ENCODE measurements around the gene ANXA8. TPM values are rescaled to one million over a fixed set of nuclear protein-coding genes. Genes with fewer than 3 reads are reported as not detected.

Gene ANXA8
- total RNA-seq, 1 donor from 2014 or later = not detected

DNA sequence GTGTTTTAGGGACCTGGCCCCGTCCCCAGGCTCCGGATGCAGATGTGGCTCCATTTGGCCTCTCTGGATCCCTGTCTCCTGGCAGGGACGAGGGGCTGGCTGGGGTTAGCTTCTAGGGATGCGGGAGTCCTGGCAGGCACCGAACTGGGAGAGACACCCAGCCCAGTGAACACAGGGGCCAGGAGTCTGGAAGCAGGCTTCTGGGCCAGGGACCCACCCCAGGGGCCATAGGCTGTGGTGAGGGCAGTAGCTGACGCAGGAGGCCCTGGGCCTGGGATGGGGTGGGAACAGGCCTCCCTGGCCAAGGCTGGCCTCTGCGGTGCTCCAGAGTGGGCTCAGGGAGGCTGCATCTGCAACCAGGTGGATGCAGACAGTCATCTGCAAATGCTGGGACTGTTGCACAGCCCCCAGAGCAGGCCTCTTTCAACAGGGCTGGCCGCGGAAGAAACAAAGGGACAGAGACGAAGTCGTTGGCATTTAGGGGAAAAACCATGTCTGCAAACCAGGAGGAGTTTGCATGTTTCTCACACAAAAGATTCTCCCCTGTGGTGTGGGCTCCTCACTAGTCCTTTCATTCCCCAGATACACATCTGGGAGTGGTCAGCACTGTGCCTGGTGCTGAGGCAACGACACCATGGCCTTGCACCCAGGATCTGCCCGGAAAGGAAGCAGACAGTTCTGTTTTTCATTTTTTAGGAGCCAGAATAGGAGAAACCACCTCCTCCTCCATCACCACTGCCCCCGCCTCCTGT, 63.4 kb downstream of the ANXA8 start:
- DNase-seq = no peak
- Mint-ChIP-seq H3K36me3 (ENCODE audit: unreplicated experiment) (no peaks in the 10 kb centered on the region), H3K9me3 (ENCODE audit: unreplicated experiment) (no peaks in the 10 kb centered on the region), H3K27ac (ENCODE audit: unreplicated experiment) (no peak overlapping the region), H3K4me3 (ENCODE audit: unreplicated experiment) (no peak overlapping the region), H3K27me3 (ENCODE audit: unreplicated experiment) (no peaks in the 10 kb centered on the region), H3K4me1 (ENCODE audit: low read depth, unreplicated experiment) (no peaks in the 10 kb centered on the region)
- TF ChIP-seq, protein P1, sequence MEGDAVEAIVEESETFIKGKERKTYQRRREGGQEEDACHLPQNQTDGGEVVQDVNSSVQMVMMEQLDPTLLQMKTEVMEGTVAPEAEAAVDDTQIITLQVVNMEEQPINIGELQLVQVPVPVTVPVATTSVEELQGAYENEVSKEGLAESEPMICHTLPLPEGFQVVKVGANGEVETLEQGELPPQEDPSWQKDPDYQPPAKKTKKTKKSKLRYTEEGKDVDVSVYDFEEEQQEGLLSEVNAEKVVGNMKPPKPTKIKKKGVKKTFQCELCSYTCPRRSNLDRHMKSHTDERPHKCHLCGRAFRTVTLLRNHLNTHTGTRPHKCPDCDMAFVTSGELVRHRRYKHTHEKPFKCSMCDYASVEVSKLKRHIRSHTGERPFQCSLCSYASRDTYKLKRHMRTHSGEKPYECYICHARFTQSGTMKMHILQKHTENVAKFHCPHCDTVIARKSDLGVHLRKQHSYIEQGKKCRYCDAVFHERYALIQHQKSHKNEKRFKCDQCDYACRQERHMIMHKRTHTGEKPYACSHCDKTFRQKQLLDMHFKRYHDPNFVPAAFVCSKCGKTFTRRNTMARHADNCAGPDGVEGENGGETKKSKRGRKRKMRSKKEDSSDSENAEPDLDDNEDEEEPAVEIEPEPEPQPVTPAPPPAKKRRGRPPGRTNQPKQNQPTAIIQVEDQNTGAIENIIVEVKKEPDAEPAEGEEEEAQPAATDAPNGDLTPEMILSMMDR (IDR thresholded peaks at IDR 0.05; ENCODE audit: partially characterized antibody, unreplicated experiment) = no peak

DNA sequence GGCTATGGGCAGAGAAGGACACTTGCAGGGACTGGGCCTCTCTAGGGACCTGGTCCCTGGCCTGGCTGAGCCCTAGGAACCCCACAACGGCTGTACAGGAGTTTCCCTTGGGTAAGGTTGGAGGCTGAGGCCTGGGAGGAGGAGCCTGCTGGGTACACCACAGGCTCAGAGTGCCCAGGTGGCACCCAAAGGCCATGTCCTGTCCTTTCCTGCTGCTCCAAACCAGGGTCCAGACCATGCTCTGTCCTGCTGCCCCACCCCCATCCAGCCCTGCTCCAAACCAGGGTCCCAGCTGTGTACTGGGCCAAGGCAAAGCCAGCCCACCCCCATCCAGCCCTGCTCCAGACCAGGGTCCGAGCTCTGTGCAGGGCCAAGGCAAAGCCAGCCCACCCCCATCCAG, 64.5 kb downstream of the ANXA8 start:
- H3K4me1 Mint-ChIP-seq (ENCODE audit: low read depth, unreplicated experiment) = no peaks in the 10 kb centered on the region
- no peak overlapping the region for H3K27ac Mint-ChIP-seq (ENCODE audit: unreplicated experiment)
- TF ChIP-seq, protein P1 (IDR thresholded peaks at IDR 0.05; ENCODE audit: partially characterized antibody, unreplicated experiment) = no peak
- H3K27me3 Mint-ChIP-seq (ENCODE audit: unreplicated experiment) = no peaks in the 10 kb centered on the region
- DNase-seq = no peak
- no peak overlapping the region for H3K4me3 Mint-ChIP-seq (ENCODE audit: unreplicated experiment)
- no peaks in the 10 kb centered on the region for H3K36me3 Mint-ChIP-seq (ENCODE audit: unreplicated experiment)
- H3K9me3 Mint-ChIP-seq (ENCODE audit: unreplicated experiment) = no peaks in the 10 kb centered on the region

DNA sequence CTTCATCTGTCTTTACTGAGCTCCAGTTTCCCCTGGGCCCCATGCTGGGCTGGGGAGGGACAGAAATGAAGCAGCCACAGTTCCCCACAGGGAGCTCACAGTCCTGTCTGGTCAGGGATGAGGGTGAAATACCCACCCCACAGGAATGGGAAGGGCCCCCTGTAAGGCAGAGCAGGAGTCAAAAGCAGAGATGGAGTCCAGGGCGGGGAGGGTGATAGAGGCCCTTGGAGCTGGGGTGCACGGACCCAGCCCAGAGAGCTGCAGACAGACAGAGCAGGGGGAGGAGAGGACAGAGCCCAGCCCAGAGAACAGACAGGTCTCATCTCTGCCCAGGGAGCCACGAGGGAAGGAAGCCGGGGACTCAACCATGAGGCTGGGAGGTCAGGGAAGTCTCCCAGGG, 64.9 kb downstream of the ANXA8 start:
- TF ChIP-seq, protein P1 (IDR thresholded peaks at IDR 0.05; ENCODE audit: partially characterized antibody, unreplicated experiment) = no peak
- no peak for DNase-seq
- Mint-ChIP-seq H3K4me3 (ENCODE audit: unreplicated experiment) (no peak overlapping the region), H3K27me3 (ENCODE audit: unreplicated experiment) (no peaks in the 10 kb centered on the region), H3K4me1 (ENCODE audit: low read depth, unreplicated experiment) (no peaks in the 10 kb centered on the region), H3K36me3 (ENCODE audit: unreplicated experiment) (no peaks in the 10 kb centered on the region), H3K9me3 (ENCODE audit: unreplicated experiment) (no peaks in the 10 kb centered on the region), H3K27ac (ENCODE audit: unreplicated experiment) (no peak overlapping the region)

DNA sequence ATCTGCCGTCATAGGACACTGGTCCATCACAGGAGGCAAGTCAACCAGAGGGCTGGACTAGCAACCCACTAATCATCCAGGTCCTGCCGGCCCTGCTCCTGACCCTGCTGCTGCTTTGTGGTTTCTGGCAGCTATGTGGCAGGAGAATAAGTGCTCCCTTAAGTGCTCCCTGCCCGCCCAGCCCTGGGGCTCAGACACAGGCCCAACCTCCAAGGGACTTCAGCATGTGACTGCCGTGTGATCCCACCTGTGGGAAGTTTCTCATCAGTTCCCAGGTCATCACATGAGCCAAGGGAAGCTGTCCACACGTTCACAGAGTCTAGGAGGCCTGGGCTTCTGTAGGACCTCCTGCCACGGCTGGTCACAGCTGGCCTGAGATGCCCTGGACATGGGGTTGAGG, 65.6 kb downstream of the ANXA8 start:
- no peak for DNase-seq
- Mint-ChIP-seq H3K27ac (ENCODE audit: unreplicated experiment) (no peak overlapping the region), H3K4me3 (ENCODE audit: unreplicated experiment) (no peak overlapping the region), H3K36me3 (ENCODE audit: unreplicated experiment) (no peaks in the 10 kb centered on the region), H3K9me3 (ENCODE audit: unreplicated experiment) (no peaks in the 10 kb centered on the region), H3K27me3 (ENCODE audit: unreplicated experiment) (no peaks in the 10 kb centered on the region), H3K4me1 (ENCODE audit: low read depth, unreplicated experiment) (no peaks in the 10 kb centered on the region)
- TF ChIP-seq, protein P1 (IDR thresholded peaks at IDR 0.05; ENCODE audit: partially characterized antibody, unreplicated experiment) = no peak

Other genes with a start within 250 kb of the ANXA8 start
- gene GDF10, start 183.9 kb downstream of the ANXA8 start, total RNA-seq (ENCODE audit: unreplicated experiment) = not detected
- not detected for gene GDF2, start 161.7 kb downstream of the ANXA8 start, total RNA-seq (ENCODE audit: unreplicated experiment)
- not detected for gene RBP3, start 135.8 kb downstream of the ANXA8 start, total RNA-seq (ENCODE audit: unreplicated experiment)
- gene ZNF488, start 99.8 kb downstream of the ANXA8 start, total RNA-seq (ENCODE audit: unreplicated experiment) = 3.3 TPM
- not detected for gene FAM25G, start 7.6 kb upstream of the ANXA8 start, total RNA-seq (ENCODE audit: unreplicated experiment)
- gene AGAP9, start 39.5 kb upstream of the ANXA8 start, total RNA-seq (ENCODE audit: unreplicated experiment) = 23.7 TPM